Measurements from ENCODE around the gene ZNF800.

Gene ZNF800

GRCh38 chr7:127391591-127392181, 822 bp downstream of the ZNF800 start:
- in situ Hi-C loops (cut with MboI; ENCODE audit: low sequenced_read_pairs, unreplicated experiment), result no loop called here
- TF ChIP-seq CTCF (IDR thresholded peaks at IDR 0.05; ENCODE audit: borderline replicate concordance, control extremely low read depth, extremely low read depth, insufficient read depth, missing control alignments), result no peak
- DNase-seq (ENCODE audit: low spot score), result peak; percentile 46

GRCh38 chr7:127390817-127391590, 1.5 kb downstream of the ZNF800 start:
- no peak for TF ChIP-seq CTCF (IDR thresholded peaks at IDR 0.05; ENCODE audit: borderline replicate concordance, control extremely low read depth, extremely low read depth, insufficient read depth, missing control alignments)
- no peak for DNase-seq (ENCODE audit: low spot score)
- in situ Hi-C loops (cut with MboI; ENCODE audit: low sequenced_read_pairs, unreplicated experiment), result no loop called here

GRCh38 chr7:127390186-127390816, 2.2 kb downstream of the ZNF800 start:
- in situ Hi-C loops (cut with MboI; ENCODE audit: low sequenced_read_pairs, unreplicated experiment), result no loop called here
- no peak for TF ChIP-seq CTCF (IDR thresholded peaks at IDR 0.05; ENCODE audit: borderline replicate concordance, control extremely low read depth, extremely low read depth, insufficient read depth, missing control alignments)

GRCh38 chr7:127389321-127389720, 3.2 kb downstream of the ZNF800 start:
- DNase-seq (ENCODE audit: low spot score), result no peak
- in situ Hi-C loops (cut with MboI; ENCODE audit: low sequenced_read_pairs, unreplicated experiment), result no loop called here
- TF ChIP-seq CTCF (IDR thresholded peaks at IDR 0.05; ENCODE audit: borderline replicate concordance, control extremely low read depth, extremely low read depth, insufficient read depth, missing control alignments), result no peak

More at GRCh38 chr7:127390186-127390816, 2.2 kb downstream of the ZNF800 start:
- no peak for DNase-seq (ENCODE audit: low spot score)

GRCh38 chr7:127387974-127388373, 4.5 kb downstream of the ZNF800 start:
- in situ Hi-C loops (cut with MboI; ENCODE audit: low sequenced_read_pairs, unreplicated experiment), result no loop called here
- DNase-seq (ENCODE audit: low spot score), result no peak
- TF ChIP-seq CTCF (IDR thresholded peaks at IDR 0.05; ENCODE audit: borderline replicate concordance, control extremely low read depth, extremely low read depth, insufficient read depth, missing control alignments), result no peak

GRCh38 chr7:127383123-127383835, 9.2 kb downstream of the ZNF800 start:
- TF ChIP-seq CTCF (IDR thresholded peaks at IDR 0.05; ENCODE audit: borderline replicate concordance, control extremely low read depth, extremely low read depth, insufficient read depth, missing control alignments), result no peak
- in situ Hi-C loops (cut with MboI; ENCODE audit: low sequenced_read_pairs, unreplicated experiment), result no loop called here

More at GRCh38 chr7:127383123-127383835, 9.2 kb downstream of the ZNF800 start:
- DNase-seq (ENCODE audit: low spot score), result no peak

Data from GM13976 (cell line).